GM12873 (cell line): ENCODE results near the gene CEP78.

Source experiments
- CTCF ChIP-seq: IDR thresholded peaks from 2 replicates; pipeline ENCODE4 v1.5.1; 2012; ENCODE audit warnings: low read depth, mild to moderate bottlenecking, moderate library complexity, low read length, control low read depth; ENCODE audit not compliant: insufficient read depth; ENCODE audit errors: missing control alignments

The CEP78 gene

DNA sequence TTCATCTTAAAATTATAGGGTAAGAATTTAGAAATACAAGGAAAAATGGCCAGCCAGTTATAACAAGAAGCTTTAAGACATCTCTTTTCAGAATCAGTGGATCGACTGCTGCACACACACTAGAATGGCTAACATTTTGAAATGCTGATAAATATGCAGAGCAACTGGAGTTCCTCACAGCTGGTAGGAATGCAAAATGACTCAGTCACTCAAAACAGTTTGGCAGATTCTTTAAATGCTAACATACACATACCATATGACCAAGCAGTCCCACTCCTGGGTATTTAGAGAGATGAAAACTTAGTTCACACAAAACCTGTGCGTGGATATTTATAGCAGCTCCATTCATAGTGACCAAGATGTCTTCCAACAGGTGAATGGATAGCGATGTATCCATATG is 37.9 kb downstream of the CEP78 start:
- no peak for TF ChIP-seq CTCF

DNA sequence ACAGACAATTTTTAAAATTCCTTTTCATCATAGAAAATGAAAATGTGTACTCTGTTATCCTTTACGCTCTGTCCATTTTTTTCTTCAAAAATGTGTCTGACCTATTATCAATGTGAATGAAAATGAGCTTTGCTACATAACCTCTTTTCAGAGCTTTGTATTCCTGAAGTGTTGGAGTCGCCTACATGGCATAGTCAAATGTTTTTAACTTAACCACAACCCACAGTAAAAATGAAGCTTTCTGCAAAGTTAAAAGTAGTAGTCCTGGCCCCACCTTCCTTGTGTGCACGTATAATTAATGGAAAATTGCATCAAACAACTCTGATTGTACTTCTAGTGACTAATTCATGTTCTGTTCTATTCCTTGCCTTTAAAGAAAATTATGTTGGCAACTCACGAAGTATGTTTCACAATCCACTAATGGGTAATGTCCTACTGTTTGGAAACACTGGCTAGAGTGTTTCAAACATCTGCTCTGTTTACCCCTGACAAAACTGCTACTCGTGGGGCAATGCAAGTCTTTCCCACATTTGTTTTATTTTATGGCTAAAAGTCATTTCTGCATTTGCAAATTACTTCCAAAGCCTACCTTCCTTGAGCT is 42.4 kb downstream of the CEP78 start:
- no peak for TF ChIP-seq CTCF

DNA sequence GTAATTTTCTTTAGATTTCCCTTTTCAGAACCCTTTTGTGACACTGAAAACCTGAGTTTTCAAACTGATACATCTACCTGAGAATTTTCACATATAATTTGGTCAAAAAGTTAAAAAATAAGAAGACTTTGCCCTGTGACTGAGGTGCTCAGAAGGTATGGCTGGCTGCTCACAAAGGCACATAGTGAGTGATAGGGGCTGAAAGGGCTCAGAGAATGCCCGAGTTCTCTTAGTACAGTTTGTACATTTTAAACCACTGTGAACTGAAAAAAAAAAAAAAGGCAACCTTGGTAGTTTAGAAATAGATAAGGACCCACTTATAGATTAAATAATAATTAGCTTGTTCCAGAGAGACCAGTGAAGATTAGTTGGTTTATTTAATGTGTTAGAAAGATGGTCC is 42.9 kb downstream of the CEP78 start:
- no peak for TF ChIP-seq CTCF

DNA sequence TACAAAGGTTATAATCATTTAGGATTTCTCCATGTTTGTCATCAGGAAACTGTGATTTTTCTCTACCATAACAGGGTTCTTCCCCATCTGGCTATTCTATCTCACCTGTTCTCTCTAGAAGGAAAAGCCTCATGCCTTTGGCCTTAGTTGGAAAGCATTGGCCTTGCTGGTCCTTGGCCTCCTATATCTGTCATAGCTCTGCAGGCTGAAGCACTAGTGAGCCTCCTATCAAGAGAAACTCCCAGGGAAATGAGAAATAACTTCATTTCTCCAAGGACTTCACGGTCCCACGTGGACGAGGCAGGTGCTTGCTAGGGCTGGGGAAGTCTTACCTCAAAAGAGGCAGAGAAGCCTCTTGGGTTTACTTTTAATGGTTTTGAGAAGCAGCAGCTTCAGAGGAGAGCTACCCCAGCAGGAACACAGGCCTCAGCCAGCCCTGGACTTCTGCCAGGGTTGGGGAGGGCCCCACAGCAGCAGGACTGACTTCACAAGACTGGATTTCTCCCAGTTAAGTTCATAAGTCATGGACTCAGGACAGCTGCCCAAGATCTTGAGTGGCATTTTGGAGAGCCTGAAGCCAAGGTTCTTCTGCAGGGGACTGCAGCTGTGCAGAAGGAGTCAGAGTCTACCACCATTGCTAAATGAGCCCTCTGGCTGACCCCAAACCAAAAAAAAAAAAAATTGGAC is 45.2 kb downstream of the CEP78 start:
- no peak for TF ChIP-seq CTCF

DNA sequence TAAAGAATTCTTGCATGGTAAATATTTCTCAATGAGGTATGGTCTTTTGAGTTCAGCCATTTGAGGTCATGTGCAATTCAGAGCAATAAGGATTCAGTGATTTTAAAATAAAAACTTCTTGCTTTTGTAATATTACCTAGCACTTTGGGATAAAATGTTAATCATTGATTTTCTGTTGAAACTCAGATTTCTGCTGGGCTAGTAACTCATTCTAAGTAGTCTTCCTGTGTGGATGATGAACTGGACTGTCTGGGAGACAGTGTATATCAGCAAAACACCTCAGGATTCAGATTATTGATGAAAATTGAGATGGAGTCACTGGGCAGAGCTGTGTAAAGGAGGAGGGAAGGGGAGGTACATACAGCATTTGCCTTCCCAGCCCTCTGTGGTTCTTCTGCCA is 50.2 kb downstream of the CEP78 start:
- TF ChIP-seq CTCF, result no peak

- TF ChIP-seq CTCF, result no peak
These were observed 51.1 kb downstream of the CEP78 start for GRCh38 chr9:78286946-78287388.

- no peak for TF ChIP-seq CTCF
These were observed 52.5 kb downstream of the CEP78 start for GRCh38 chr9:78288214-78288892.
